Type B pancreatic cell (in vitro differentiated cells): ENCODE measurements around the gene RANBP3L. TPM values are rescaled to one million over a fixed set of nuclear protein-coding genes. Genes with fewer than 3 reads are reported as not detected.

Source experiments
- DNase-seq: peaks from one replicate; pipeline ENCODE4 v3.0.0; 2021; ENCODE audit warnings: mixed read lengths; ENCODE audit not compliant: unreplicated experiment; ENCODE audit errors: extremely low spot score
- H3K27ac Mint-ChIP-seq: 2 replicates; pipeline ENCODE4 v1.8.0; 2021; ENCODE audit warnings: mild to moderate bottlenecking, mixed read lengths
- H3K27me3 Mint-ChIP-seq: 2 replicates; pipeline ENCODE4 v1.8.0; 2021; ENCODE audit warnings: mixed read lengths
- H3K36me3 Mint-ChIP-seq: 2 replicates; pipeline ENCODE4 v1.8.0; 2021; ENCODE audit warnings: mixed read lengths
- H3K4me1 Mint-ChIP-seq: one replicate; pipeline ENCODE4 v1.8.0; 2021; ENCODE audit warnings: mixed read lengths; ENCODE audit not compliant: unreplicated experiment
- H3K4me3 Mint-ChIP-seq: 2 replicates; pipeline ENCODE4 v1.8.0; 2021; ENCODE audit warnings: mild to moderate bottlenecking, mixed read lengths
- H3K9me3 Mint-ChIP-seq: 2 replicates; pipeline ENCODE4 v1.8.0; 2021; ENCODE audit warnings: mixed read lengths
- CTCF ChIP-seq: fragments of 200-600 bp; sonication (generic); conservative IDR thresholded peaks from 2 replicates; pipeline ENCODE4 v1.5.0; 2021; ENCODE audit warnings: antibody characterized with exemption, mild to moderate bottlenecking
- total RNA-seq: library from RNA; stranded (reverse); gene quantifications from 2 replicates; pipeline ENCODE4 v1.2.1, GENCODE V29; 2021; ENCODE audit warnings: low replicate concordance

Gene RANBP3L
- total RNA-seq, 1 donor from 2014 or later, result 0.53 TPM

GRCh38 chr5:36277521-36278176 is 24.1 kb downstream of the RANBP3L start:
- H3K4me3 Mint-ChIP-seq, result no peak overlapping the region
- H3K4me1 Mint-ChIP-seq, result peaks cover 33% of the 10 kb centered on the region
- H3K27me3 Mint-ChIP-seq, result no peaks in the 10 kb centered on the region
- no peak overlapping the region for H3K27ac Mint-ChIP-seq
- no peaks in the 10 kb centered on the region for H3K36me3 Mint-ChIP-seq
- TF ChIP-seq CTCF, result no peak
- H3K9me3 Mint-ChIP-seq, result peaks cover 4% of the 10 kb centered on the region
- no peak for DNase-seq

GRCh38 chr5:36276864-36277263 is 24.8 kb downstream of the RANBP3L start:
- peaks cover 33% of the 10 kb centered on the region for H3K4me1 Mint-ChIP-seq
- DNase-seq, result no peak
- no peak overlapping the region for H3K4me3 Mint-ChIP-seq
- H3K9me3 Mint-ChIP-seq, result peaks cover 4% of the 10 kb centered on the region
- H3K27ac Mint-ChIP-seq, result no peak overlapping the region
- TF ChIP-seq CTCF, result no peak
- no peaks in the 10 kb centered on the region for H3K36me3 Mint-ChIP-seq
- H3K27me3 Mint-ChIP-seq, result no peaks in the 10 kb centered on the region

- no peak for TF ChIP-seq CTCF
- DNase-seq, result no peak
- no peaks in the 10 kb centered on the region for H3K36me3 Mint-ChIP-seq
- no peak overlapping the region for H3K27ac Mint-ChIP-seq
- H3K4me3 Mint-ChIP-seq, result no peak overlapping the region
- peaks cover 4% of the 10 kb centered on the region for H3K9me3 Mint-ChIP-seq
- no peaks in the 10 kb centered on the region for H3K27me3 Mint-ChIP-seq
- H3K4me1 Mint-ChIP-seq, result peaks cover 17% of the 10 kb centered on the region
Measured at GRCh38 chr5:36273809-36274526, 27.7 kb downstream of the RANBP3L start.

- H3K27me3 Mint-ChIP-seq, result no peaks in the 10 kb centered on the region
- no peak for TF ChIP-seq CTCF
- DNase-seq, result no peak
- H3K9me3 Mint-ChIP-seq, result no peaks in the 10 kb centered on the region
- H3K4me3 Mint-ChIP-seq, result no peak overlapping the region
- no peak overlapping the region for H3K27ac Mint-ChIP-seq
- no peaks in the 10 kb centered on the region for H3K36me3 Mint-ChIP-seq
- peaks cover 10% of the 10 kb centered on the region for H3K4me1 Mint-ChIP-seq
Measured at GRCh38 chr5:36272136-36272690, 29.5 kb downstream of the RANBP3L start.

GRCh38 chr5:36270876-36271575 is 30.7 kb downstream of the RANBP3L start:
- no peak overlapping the region for H3K27ac Mint-ChIP-seq
- no peak for DNase-seq
- H3K4me1 Mint-ChIP-seq, result peaks cover 10% of the 10 kb centered on the region
- H3K4me3 Mint-ChIP-seq, result no peak overlapping the region
- no peak for TF ChIP-seq CTCF
- H3K36me3 Mint-ChIP-seq, result no peaks in the 10 kb centered on the region
- no peaks in the 10 kb centered on the region for H3K9me3 Mint-ChIP-seq
- no peaks in the 10 kb centered on the region for H3K27me3 Mint-ChIP-seq
